HG02759 (cell line): ENCODE measurements around the gene CLSTN3.

Source experiments
- ATAC-seq: cut with Tn5 transposase; IDR thresholded peaks from one replicate; pipeline ENCODE4 v1.9.1; 2021; ENCODE audit warnings: mild to moderate bottlenecking, moderate library complexity; ENCODE audit not compliant: unreplicated experiment

Gene CLSTN3

DNA sequence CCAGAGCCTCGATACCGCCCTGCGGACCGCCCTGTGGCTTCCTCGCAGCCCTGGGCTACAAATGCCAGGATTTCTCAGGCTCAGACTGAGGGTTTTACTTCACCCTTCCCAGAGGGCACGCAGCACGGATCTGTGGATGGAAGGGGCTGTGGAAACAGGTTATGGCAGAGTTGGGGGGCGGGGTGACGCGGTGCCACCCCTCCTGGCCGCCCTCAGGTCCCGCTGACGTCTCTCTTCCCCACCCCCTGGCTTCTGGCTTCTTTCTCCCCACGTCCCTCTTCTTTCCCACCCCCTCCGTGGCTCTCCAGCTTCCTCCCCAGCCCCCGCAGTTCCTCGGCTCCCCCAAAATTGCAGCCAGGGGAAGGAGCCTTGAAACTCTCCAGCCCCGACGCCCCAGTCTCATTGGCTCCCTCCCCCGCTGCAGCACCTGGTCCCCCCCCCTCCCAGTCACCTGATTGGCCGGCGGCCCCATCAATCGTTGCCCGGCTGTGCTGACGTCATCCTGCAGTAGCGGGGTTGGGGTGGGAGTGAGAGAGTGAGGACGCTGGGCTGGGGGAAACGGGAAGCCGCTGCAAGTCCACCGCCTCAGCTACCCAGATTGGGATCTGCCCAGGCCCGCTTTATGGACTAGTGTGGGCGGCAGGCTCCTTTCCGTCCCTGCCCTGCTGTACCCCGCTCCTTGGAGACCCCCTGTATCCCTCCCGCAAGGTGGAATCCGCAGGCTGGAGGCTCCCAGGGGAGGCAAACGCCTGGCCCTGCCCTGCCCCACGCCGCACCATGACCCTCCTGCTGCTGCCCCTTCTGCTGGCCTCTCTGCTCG is at the start of gene CLSTN3:
TSS of gene CLSTN3 (plus strand) at position 500 of the 820 bp plus-strand sequence. CDS start at position 778, 278 bp downstream.
- ATAC-seq: peak; percentile 69

GRCh38 chr12:7081037-7081436 is 49.1 kb upstream of the CLSTN3 start:
- no peak for ATAC-seq

DNA sequence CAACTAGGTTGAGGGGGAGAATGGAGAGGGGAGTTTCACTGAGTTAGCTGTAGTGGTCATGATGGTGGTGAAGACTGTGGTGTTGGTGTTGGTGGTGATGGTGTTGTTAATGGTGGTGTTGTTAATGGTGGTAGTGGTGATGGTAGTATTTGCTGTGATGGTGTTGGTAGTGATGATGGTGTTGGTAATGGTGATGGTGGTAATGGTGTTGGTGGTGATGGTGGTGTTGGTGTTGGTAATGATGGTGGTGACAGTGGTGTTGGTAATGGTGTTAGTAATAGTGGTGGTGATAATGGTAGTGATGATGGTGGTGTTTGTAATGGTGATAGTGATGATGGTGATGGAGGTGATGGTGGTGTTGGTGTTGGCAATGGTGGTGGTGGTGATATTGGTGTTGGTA is 47.0 kb upstream of the CLSTN3 start:
- ATAC-seq: no peak

DNA sequence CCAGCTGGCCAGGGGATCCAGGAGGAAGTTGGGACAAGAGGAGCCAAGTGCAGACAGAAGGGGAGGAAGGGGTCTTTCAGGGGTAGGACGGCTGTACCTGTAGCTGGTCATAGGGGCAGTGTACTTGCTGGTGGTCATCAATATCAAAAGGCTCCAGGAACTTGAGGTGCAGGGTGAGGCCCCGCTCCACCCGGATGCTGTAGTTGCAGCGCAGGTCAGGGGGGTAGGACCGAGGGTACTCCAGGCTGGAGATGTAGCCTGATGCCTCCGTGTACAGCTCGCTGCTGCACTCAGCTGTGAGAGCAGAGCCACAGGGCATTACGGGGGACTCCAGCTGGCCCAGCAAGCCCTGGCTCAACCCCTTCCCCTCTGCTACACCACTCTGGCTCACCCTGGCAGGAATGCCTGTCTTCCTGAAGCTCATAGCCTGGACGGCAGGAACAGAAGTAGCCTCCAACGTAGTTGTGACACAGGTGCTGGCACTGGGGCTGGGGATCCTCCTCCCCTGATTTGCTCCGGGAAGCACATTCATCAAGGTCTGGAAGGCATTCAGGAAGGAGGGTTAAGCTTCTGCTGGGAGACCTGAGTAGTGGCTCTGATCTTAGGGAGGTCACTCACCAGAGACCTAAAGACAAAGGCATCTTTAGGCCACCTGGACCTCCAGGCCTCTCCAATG is 40.8 kb upstream of the CLSTN3 start:
- ATAC-seq: no peak

DNA sequence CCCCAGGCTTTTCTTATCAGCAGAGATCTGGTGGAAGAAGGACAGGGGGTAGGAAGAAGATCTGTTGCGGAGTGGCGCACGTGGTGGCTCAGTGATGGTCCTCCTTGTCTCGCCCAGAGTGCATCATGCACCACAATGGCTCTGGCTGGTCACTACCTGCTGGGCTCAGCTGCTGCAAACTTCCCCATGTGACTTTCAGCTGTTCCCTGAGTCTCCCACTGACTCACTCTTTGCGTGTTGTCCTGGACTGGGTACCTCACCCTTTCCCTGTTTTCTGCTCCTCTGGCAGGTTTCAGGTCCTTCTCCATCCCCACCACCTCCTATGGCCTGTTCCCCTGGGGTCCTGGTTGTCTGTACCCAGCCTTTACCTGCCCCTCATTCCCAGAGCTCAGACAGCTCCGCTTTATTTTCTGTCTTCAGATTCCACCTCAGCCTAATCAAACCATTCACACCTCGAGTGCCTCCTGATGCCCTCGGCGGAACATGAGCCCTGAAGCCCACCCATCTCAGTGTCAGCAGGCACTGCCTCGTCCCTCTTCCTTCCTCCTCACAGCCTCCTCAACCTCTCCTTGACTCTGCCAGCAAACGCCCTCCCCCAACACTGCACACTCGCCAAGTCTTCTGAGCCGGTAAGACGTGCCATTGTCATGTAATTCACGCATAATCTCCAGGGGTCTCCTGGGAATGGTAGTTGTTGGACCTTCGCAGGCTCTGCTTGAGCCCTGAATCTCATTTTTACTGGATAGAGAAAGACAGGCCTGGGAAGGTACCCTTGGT is 39.8 kb upstream of the CLSTN3 start:
- ATAC-seq: no peak

DNA sequence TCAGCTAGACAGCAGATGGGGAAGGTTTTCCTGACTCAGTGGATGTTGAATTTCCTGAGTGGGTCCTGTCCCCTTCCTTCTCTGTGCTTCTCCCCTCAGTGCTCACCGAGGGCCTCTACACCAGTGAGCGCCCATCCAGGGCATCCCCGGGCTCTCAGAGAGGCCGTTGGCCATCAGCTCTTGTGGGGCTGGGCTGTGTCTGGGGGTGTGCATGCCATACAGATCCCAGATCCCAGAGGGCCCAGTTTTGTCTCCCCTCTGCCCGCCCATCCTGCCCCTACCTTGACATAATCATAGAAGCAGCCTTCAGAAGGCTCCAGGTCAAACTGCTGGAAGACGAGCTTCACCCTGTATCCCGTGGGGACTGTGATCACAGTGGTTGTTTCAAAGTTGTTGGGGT is 39.0 kb upstream of the CLSTN3 start:
- ATAC-seq: no peak

DNA sequence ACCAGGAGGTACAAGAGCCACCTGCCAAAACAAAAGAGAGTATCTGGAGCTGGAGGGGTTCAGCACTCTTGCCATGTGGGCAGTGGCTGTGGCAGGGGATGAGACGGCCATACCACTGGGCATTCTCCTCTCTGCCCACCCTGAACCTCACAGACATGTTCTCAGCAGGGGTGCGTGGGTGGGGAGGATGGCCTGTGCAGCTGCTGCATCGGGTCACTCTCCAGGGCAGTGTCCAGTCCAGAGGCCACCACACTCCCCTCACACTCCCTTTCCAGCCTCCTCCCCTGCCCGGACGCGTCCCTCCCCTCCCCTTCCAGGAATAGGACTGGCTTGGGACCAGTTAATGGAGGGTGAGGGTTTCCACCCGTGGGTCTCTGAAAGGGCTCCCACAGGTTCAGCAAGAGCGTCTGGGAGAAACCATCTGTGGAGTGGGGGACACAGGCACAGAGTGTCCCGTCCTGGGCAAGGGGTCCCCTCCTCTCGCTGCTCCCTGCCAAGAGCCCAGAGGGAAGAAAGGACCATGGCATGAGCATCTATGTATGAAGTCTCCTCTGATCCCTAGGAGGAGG is 38.4 kb upstream of the CLSTN3 start:
- ATAC-seq: no peak

DNA sequence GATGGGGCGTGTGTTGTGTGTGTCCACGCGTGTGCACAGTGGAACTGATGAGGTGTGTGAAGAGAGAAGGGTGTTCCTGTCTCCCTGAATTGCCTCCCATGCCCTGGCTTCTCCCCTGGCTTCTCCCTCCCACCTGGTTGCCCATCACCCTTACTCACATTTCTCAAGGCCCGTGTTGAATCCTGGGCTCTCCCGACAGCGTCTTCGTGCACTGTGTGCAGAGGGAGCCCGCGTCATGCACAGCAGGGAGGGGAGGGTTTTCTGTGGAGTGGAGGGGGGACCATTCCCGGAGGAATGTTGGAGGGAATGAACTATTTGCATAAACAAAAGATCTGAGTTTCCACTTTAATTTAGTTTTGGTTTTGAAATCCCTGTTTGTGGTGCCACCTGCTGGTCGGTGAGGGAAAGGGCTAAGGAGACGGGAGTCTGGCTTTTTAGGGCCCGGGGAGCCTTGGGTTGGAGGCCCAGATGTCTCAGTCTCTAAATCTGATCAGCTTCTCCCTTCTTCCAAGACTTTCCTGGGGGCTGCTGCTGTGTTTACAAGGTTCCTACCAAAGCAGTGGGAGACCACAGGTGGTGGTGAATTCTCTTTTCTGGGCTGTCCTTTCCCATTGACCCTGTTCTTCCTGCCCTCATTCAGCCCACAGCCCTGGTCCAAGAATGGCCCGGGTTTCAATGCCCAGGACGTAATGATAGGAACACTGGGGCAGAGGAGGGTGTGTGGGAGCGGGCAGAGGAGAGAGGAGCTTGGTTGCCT is 37.8 kb upstream of the CLSTN3 start, which contains the start of gene C1R:
TSS of gene C1R (minus strand) at position 217 of the 757 bp plus-strand sequence. CDS start at position 160, 57 bp downstream.
- no peak for ATAC-seq

DNA sequence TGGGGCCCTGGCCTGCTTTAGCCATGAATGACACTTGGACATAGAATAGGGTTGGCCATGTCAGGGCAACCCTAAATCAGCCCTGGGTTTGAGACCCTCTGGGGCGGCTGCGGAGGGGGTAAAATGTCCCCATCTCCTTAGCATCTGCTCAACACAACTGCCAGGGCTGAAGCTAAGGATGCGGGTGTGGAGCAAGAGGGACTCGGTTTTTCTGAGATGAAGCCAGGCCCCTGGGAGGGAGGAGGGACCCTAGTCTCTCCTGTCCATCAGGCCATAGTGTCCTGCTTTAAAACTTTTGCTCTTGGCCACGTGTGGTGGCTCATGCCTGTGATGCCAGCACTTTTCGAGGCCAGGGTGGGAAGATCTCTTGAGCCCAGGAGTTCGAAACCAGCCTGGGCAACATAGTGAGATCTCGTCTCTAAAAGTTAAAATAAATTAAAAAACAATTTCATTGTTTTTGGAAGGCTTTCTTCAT is 37.1 kb upstream of the CLSTN3 start:
- ATAC-seq: no peak

DNA sequence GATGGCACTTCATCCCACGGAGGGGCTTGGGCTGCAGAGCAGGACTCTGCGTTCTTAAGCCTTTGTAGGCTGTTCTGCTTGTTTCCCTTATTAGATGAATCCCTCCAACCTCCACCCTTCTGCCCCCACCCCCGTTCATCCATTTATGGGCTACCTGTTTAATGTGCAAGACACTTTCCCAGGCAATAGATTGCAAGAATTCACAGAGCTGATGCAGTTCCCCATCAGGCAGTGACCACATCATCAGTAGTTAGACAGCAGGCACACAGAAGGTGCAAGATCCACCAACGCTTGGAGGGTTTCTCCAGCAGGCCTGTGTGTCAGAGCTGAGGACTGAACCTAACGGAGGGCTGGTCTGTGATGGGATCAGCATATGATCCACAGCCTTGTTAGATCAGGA is 36.7 kb upstream of the CLSTN3 start:
- ATAC-seq: no peak

DNA sequence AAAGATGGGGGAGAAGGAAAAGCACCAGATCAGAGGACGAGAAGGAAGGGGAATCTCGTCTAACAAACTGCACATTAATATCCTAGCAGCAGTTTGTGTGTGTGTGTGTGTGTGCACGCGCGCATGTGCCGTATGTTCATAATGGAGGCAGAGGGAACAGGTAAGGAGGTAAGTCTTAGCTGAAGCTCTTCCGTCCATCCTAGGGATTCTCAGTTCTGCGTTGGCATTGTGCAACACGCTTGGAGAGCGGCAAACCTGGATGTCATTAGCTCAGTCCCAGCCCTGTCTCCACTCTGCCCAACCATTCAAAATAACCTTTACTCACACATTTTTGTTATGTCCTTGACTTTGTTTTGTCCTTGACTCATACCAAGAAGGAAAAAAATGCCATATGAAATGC is 36.3 kb upstream of the CLSTN3 start:
- ATAC-seq: no peak

DNA sequence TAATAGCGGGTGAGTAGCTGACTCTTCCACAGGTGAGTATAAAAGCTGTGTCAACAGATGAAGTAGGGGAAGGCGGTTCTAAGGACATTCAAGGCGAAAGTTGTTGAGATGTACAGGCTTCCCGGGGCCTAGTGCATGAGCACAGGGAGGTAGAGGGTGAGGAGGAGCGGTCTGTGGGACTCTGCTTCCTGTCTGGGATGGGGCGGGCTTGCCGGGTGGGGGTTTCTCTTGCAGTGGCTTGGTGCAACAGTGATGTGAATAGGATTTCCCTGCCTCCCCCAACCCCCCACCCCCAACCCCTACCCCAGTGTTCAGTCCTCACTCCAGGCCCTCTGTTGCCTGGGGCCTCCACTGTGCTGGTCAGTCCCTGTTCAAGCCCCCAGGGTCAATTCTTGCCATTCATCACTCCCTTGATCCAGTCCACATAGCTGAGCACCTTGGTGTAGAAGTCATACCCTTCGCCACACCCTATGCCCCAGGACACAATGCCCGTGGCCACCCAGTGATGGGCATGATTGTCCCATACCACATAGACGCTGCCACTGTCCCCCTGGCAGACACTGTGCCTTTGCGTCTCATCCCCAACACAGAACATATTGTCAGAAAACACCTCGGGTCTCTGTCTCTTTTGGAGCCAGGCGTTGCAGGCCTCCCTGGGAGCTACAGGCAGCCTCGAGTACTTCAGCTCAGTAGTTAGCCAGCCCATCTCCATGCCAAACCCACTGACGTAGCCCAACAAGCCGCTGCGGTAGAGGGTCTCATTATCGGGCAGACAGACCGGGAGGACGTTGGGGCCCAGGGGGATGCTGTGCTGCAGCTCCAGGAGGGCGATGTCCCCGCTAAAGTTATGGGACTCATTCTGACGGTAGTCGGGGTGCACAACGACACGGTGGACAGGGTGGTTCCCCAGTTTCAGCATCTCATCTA is 33.9 kb upstream of the CLSTN3 start:
- ATAC-seq: no peak

- ATAC-seq: no peak
These were observed 33.2 kb upstream of the CLSTN3 start for GRCh38 chr12:7096979-7097378.

DNA sequence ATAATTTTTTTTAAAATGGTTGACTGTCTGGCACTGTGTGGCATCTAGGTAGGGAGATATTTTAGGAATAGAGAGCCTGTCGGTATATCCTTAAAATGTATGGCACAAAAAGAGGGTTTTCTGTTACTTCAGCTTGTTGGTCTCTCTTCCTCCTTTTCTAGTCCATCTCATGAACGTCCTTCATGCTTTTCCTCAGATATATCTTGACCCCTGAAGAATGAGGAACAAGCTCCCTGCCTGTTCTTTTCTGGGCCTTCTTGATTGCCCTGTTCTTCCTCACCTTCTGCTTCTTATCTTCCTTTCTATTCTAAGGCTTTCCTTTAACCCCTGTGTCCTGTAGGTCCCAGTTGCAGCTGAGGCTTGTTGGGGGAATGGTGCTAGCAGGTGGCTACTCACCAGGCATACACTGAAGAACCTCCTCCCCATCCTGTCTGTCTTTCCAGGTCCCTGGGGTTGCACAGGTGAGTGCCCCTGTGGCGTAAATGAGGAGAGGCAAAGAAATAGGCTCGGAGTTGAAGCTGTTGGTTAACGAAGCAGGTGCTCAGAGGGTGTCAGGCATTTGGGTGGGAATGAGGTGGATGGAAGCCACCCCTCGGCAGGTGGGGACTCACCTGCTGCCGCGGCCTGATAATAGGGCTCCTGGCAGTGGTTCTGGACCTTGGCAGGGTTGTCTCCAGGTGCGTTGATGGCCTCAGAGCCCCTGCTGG is 30.7 kb upstream of the CLSTN3 start:
- ATAC-seq: no peak

GRCh38 chr12:7100239-7100638 is 29.9 kb upstream of the CLSTN3 start:
- no peak for ATAC-seq

DNA sequence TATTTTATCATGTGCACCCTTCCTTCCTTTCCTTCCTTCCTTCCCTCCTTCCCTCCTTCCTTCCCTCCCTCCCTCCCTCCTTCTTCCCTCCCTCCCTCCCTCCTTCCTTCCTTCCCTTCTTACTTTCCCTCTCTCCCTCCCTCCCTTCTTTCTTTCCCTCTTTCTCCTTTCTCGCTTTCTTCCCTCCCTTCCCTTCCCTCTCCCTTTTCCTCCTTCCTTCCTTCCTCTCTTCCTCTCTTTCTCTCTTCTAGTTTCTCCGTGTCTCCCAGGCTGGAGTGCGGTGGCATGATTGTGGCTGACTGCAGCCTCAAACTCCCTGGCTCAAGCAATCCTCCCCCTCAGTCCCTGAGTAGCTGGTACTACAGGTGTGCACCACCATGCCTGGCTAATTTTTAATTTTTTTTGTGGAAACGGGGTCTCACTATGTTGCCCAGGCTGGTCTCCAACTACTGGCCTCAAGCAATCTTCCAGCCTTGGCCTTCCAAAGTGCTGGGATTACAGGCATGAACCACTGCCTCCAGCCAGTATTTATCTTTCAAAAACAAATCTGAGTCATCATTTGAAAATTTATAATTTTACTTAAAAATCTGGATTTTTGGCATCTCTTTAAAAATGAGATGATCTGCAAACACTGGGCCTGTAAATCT is 29.0 kb upstream of the CLSTN3 start:
- no peak for ATAC-seq

DNA sequence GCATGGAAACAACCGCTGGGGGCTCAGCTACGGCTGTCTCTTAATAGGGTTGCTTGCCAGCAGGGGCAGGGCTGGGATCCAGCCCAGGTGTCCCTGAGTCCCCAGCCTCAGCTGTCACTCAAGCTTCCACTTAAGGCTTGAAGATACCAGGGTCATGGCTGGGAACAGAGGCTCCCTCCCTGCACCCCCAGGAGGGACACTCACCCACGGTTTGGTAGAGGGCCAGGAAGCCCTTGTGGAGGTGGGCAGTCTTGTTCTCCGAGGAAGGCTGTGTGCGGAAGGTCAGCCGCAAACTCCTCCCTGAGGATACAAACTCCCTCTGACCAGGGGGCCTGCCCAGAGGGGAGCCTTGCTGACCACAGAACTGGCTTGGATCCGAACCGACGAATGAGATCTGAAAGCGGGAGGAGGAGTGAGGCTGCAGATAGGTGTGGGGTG is 28.5 kb upstream of the CLSTN3 start:
- ATAC-seq: no peak

- no peak for ATAC-seq
These were observed 27.6 kb upstream of the CLSTN3 start for GRCh38 chr12:7102582-7102981.
